ENCODE results near the gene RNU6-1.

Gene RNU6-1

DNA sequence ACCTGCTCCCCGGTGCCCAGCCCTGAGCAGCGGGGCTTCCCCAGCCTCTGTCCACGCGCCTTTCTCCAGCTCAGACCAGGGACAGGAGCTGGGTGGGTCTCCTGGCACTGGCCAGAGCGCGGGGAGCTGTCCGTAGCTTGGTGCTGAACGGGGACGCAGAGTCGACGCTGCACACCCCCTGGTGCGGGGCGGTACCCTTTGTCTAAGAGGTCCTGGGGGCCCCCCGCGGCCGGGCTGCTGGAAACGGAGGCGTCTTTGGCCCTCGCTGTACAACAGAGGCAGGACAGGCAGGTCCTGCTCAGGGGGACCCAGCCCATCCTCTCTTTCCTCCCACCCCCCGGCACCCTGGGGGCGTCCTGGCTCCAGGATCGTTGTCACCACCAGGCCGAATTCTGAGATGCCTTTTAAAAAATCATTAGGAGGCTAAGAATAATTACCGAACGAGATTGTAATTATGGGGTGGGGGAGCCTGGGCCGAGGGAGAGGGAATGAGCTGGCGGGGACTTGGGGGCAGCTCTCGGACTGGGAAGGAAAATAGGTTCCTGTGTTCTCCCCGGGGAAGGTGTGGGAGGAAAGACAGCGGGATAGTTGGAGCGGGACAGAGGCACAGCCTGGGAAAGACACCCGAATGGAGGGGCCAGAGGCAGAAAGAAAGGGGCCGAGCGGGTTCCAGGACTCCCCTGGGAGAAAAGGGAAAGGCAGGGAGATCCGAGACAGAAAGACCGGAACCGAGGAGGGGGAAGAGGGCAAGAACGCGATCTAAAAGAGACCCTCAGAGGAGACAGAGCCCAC, 18.7 kb downstream of the RNU6-1 start:
- no peak for DNase-seq (ENCODE audit: low spot score)

DNA sequence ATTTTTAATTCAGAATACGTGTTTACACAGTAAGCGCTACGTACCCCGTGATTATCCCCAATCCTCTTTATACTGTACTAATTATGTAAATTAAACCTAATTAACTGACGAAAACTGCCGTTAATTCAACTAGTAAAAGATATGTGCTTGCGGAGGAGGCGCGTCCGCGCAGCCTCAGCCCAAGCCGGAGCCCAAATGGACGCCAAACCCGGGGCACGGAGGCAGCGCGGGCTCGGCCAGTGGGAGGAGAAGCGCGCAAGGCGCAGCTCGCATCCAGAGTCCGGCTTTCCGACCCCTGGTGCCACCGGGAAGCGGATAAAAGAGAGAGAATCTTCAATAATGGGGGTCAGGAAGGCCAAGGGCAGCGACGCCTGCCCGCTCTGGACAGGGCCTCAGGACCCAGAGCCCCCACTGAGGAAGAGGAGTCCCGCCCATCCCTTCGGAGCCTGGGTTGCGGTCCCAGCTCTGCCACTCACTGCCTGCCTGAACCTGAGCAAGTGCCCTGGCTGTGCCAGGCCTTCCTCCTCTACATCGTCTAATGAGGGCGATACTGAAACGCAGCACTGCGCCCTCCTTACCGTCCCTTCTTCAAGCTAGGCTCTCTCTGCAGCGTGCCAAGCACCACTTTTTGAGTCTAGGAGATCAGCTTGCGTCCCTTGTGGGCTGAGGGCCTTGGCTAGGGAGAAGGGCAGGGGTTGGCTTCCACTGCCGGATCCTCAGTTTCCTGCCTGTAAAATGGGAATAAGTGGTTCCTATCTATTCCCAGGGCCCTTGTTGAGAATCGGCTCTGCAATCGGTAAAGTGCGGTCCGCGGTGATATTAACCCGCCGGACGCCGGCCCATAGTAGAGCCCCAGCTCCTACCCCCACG, 19.5 kb downstream of the RNU6-1 start:
- no peak for DNase-seq (ENCODE audit: low spot score)

GRCh38 chr15:67819636-67820035, 20.2 kb downstream of the RNU6-1 start:
- DNase-seq (ENCODE audit: low spot score): no peak

- DNase-seq (ENCODE audit: low spot score): no peak
Measured at GRCh38 chr15:67818464-67818863, 21.4 kb downstream of the RNU6-1 start.

DNA sequence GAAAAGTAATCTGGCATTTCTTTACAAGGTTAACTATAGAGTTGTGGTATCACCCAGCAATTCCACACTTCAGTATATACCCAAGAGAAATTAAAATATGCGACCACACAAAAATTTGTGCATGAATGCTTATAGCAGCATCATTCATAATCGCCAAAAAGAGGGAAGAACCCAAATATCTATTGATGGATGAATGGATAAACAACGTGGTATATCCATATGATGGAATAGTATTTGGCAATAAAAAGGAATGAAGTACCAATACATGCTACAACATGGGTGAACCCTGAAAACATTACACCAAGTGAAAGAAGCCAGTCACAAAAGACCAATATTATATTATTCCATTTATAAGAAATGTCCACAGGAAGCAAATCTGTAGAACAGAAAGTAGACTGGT, 23.2 kb downstream of the RNU6-1 start:
- DNase-seq (ENCODE audit: low spot score): no peak

DNA sequence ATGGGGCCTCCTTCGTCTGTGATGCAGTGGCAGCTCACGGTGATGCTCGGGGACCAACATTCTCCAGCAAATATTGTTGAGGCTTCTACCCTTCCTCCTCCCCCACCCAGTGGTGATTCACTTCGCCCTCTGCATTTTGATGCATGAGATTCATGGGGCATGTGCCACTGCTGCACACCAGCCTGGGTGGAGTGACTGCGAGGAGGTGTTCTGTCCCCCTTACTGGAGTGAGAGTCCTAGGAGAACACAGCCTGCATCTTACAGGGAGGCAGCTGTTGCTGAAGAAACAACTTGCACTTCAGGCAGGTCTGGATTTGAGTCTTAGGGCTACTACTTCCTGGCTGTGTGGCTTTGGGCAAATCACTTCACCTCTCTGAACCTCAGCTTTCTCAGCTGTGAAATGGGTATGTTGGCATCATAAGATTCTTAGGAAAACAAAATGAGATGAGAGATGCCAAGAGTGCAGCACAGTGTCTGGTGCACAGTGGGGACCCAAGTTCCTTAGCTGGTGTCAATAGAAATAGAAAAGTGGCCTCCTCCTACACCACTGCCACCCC, 24.7 kb downstream of the RNU6-1 start:
- no peak for DNase-seq (ENCODE audit: low spot score)

GRCh38 chr15:67813104-67813634, 26.7 kb downstream of the RNU6-1 start:
- DNase-seq (ENCODE audit: low spot score): no peak

DNA sequence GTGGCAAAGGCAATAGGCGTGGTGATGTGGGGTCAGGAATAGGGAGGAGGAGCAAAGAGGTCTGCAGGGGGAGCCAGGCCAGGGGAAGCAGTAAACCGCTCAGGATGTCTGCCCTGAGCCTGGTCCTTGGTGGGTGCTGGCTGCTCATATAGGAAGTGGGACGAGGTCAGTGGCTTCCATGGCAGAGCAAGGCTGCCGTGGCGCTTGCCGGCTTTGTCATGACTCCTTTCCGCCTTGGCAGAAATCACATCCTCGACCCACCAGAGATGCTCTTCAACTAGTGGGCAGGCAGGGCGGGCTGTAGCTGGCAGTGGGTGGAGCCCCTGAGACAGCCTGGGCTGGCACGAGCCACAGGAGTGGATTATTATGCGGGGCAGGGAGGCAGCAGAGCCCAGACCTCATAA, 27.6 kb downstream of the RNU6-1 start:
- no peak for DNase-seq (ENCODE audit: low spot score)

GRCh38 chr15:67809866-67810265, 30.0 kb downstream of the RNU6-1 start:
- no peak for DNase-seq (ENCODE audit: low spot score)

DNA sequence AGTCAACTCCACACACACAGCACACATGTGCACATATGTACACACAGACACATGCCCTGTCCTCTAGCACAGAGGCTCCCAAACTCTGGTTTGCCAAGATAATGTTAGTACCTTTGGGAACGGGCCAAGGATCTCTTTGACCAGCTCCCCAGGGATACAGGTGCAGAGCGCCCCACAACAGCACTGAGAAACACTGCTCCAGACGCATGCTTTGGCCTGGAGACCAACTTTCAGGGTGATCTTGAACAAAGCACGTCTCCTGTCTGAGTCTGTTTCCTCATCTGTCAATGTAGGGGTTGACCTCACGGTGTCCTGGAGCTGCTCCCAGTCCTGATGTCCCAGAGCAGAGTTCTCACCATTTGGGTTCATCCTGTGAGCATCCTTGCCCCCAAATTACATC, 30.4 kb downstream of the RNU6-1 start:
- no peak for DNase-seq (ENCODE audit: low spot score)

- no peak for DNase-seq (ENCODE audit: low spot score)
Measured at GRCh38 chr15:67808821-67809220, 31.0 kb downstream of the RNU6-1 start.

DNA sequence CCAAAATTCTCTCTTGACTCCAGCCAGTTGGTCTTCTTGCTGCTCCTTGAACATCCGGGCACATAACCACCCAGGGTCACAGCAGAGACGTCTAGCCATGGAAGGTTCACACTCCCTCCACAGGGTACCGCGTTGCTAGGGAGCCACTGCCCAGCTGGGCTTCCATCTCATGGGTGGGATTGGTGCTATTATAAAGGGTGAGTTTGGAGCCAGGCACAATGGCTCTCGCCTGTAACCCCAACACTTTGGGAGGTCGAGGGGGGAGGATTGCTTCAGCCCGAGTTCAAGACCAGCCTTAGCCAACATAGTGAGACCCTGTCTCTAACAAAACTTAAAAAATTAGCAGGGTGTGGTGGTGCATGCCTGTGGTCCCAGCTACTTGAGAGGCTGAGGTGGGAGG, 32.0 kb downstream of the RNU6-1 start:
- no peak for DNase-seq (ENCODE audit: low spot score)

- DNase-seq (ENCODE audit: low spot score): no peak
Measured at GRCh38 chr15:67807141-67807540, 32.7 kb downstream of the RNU6-1 start.

GRCh38 chr15:67806536-67806935, 33.3 kb downstream of the RNU6-1 start:
- DNase-seq (ENCODE audit: low spot score): no peak

- DNase-seq (ENCODE audit: low spot score): no peak
Measured at GRCh38 chr15:67805666-67806516, 34.0 kb downstream of the RNU6-1 start.

DNA sequence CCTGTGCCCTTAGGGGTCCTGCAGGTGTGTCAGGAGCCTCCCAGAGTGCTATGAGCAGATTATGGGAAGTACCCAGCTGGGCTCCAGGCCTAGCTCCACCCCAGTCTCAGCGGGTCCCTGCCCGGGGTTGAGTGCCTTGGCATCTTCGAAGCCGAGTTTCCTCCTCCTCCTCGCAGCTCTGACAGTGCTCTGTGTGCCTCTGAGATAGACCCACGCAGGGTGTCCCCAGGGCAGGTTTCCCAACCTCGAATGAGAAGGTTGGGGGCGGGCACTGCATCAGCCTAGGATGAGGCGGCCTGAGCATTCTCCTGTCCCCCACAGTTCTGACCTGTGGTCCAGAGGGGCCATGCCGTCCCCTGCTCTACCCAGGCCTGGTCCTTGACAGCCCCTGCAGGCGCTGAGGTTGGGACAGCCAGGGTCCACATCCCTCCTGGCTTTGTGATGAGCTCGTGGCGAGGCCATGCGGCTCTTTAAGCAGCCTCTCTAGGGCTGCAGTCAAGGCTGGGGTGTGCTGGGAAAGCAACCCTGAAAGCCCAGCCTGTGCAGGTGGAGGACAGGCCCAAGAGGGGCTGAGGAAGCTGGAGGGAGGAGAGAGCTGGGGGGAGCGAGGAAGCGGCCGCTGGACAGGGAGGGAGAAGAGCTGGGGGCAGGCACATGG, 34.7 kb downstream of the RNU6-1 start:
- DNase-seq (ENCODE audit: low spot score): no peak

DNA sequence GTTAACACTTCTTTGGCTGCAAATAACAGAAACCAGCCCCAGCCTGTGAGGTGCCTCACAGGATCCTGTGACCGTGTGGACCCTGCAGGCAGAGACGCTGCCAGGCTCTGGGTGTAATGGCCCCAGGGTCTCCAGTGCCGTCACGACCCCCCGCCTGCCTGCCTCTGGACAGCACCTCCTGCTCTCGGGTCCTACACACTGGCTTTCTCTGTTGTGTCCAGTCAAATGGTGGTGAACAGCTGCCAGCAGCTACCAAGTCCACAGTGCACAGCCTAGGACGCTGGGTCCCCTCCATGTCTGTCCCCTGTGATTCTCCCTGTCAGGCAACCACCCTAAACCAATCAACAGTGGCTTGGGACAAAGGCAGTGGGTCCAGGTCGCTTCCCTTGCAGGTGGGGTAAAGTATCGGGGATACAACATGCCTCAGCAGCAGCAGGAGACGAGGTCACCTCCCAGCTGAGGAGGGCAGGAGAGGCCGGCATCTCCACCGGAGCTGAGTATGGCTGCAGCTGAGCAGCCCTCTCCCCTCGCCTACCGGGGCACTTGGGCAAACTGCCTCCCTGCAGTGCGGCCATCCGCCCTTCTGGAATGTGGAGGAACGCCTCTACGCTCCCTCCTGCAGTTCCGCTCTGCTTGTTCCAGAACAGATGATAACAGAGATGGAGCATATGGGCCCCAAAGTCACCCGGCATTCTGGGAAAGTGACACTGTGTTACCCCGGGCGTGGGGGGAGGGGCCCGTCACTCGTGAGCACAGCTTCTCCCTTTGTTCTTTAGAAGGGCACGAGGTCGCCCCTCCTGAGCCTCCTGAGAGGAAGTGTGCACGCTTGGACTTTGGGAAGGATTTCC, 35.6 kb downstream of the RNU6-1 start:
- DNase-seq (ENCODE audit: low spot score): no peak

- DNase-seq (ENCODE audit: low spot score): no peak
Measured at GRCh38 chr15:67803299-67803698, 36.5 kb downstream of the RNU6-1 start.

DNA sequence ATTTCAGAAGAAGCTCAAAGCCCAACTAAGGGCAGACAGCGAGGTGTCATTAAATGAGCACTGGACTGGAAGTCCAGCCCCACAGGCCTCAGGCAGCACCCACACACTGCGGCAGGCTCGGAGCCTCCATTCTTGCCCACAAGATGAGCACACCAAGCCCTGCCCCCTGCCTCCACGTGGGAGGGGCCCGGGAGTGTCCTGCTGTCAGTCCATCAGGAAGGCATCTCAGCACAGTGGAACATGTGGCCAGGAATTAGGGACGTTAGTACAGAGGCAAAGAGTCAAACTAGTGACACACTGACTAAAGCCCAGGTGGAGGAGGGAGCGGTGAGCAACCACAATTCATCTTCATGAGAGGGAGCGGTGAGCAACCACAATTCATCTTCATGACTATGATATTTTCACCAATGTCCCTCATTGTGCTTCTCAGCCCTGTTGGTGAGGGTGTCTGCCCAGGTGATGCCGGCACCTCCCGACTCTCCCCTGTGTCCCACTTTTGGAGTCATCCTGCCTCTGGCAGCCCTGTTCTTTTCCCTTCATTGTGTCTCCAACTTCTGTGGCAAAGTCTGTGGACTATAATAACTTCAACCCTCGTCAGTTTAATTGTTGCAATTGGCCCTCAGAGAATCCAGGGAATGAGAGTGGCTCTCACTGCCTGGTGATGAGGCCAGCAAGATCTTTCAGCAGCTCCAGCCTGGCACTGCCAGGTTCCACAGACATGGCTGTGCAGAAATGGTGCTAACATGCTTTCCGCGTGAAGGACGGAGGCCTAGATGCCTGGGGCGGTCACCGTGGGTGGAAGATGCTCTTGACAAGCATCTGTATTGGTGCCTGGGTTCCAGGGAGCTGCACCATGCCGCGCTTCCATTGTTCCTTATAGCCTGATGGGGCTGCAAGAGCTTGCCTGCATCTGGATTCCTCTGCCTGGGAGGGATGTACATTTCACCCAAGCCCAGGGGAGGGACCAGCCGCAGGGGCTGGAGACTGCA, 37.6 kb downstream of the RNU6-1 start:
- DNase-seq (ENCODE audit: low spot score): no peak

All from LoVo (cell line).